Lung (tissue), 12 donors: ENCODE results near the gene DLG2. TPM values are rescaled to one million over a fixed set of nuclear protein-coding genes. Genes with fewer than 3 reads are reported as not detected.

Source experiments
- ATAC-seq: fragments of 200-7000 bp; cut with Tn5 transposase; one replicate; pipeline ENCODE4 v1.9.1; 2020; ENCODE audit warnings: moderate number of reproducible peaks; ENCODE audit not compliant: insufficient read depth, low FRiP score
- DNase-seq, 3 donors: peaks; one replicate each; pipeline ENCODE4 v3.0.0-alpha.2; 2013 to 2017
- H3K27ac ChIP-seq, 2 donors: one replicate each; pipeline ENCODE4 v1.5.1; 2013; ENCODE audit warnings: mild to moderate bottlenecking in 2 of 2, moderate library complexity in 2 of 2, control low read depth in 1 of 2, inconsistent platforms in 1 of 2, low read depth in 1 of 2, low read length in 1 of 2
- H3K27me3 ChIP-seq, 3 donors: one replicate each; pipeline ENCODE4 v1.5.1; 2013; ENCODE audit warnings: low read length in 2 of 3; ENCODE audit not compliant: control insufficient read depth in 3 of 3, insufficient read depth in 3 of 3
- H3K36me3 ChIP-seq, 4 donors: one replicate each; pipeline ENCODE4 v1.5.1; 2013; ENCODE audit warnings: low read length in 4 of 4, mild to moderate bottlenecking in 1 of 4, moderate library complexity in 1 of 4; ENCODE audit not compliant: control insufficient read depth in 4 of 4, insufficient read depth in 4 of 4
- H3K4me1 ChIP-seq, 5 donors: one replicate each; pipeline ENCODE4 v1.5.1; 2013; ENCODE audit warnings: low read length in 5 of 5, mild to moderate bottlenecking in 2 of 5, moderate library complexity in 1 of 5; ENCODE audit not compliant: control insufficient read depth in 5 of 5, insufficient read depth in 5 of 5
- H3K4me3 ChIP-seq: one replicate; pipeline ENCODE4 v1.5.1; 2013; ENCODE audit warnings: mild to moderate bottlenecking, control low read depth, moderate library complexity
- H3K9ac ChIP-seq, 2 donors: one replicate each; pipeline ENCODE4 v1.5.1; 2013; ENCODE audit warnings: low read length in 2 of 2, control low read depth in 1 of 2; ENCODE audit not compliant: insufficient read depth in 1 of 2
- H3K9me3 ChIP-seq, 4 donors: one replicate each; pipeline ENCODE4 v1.5.1; 2013; ENCODE audit warnings: low read length in 3 of 4, mild to moderate bottlenecking in 1 of 4, moderate library complexity in 1 of 4; ENCODE audit not compliant: control insufficient read depth in 4 of 4, insufficient read depth in 3 of 4
- CTCF ChIP-seq: IDR thresholded peaks from 2 replicates; pipeline ENCODE4 v1.5.1; 2012; ENCODE audit warnings: mild to moderate bottlenecking; ENCODE audit errors: control extremely low read depth, extremely low read depth
- WGBS, 2 donors: extraction: QIAGEN DNeasy Blood & Tissue Kit; methylation state at CpG; one replicate each; pipeline ENCODE4 v1.1.7; 2013; 5-methylcytosine and 5-hydroxymethylcytosine counted together
- polyA plus RNA-seq, 2 donors: library from polyadenylated mRNA; stranded (reverse); fragments of 200-250 nt; gene quantifications; one replicate each; pipeline ENCODE4 v1.2.1, GENCODE V29; 2013
- total RNA-seq, 2 donors: library from RNA; depleted of rRNA in 1 of 2; stranded (reverse); fragments of >200 nt in 1 of 2; gene quantifications; one replicate each; pipeline ENCODE4 v1.2.1, GENCODE V29; 2014 to 2021
- donor health status: control.
- donor health status: control.
- donor health status: Bipolar disorder and iron deficiency.
- donor health status: healthy.
- donor health status: DM: yes; HTN: yes; CAD: no.

The DLG2 gene
- total and polyA plus RNA-seq, 4 donors = 0.32 to 24.1 (median 5.4) TPM

GRCh38 chr11:85170184-85170583, 457.0 kb downstream of the DLG2 start:
- Histone ChIP-seq H3K27me3 (no peaks in the 10 kb centered on the region), H3K9ac (no peak overlapping the region), H3K9me3 (peaks cover 0 to 7% (median under 1%) of the 10 kb centered on the region in 4 donors), H3K36me3 (no peaks in the 10 kb centered on the region), H3K27ac (no peak overlapping the region), H3K4me1 (peaks cover 0 to 1% (median 0%) of the 10 kb centered on the region in 5 donors), H3K4me3 (no peak overlapping the region)
- WGBS, 2 donors = 73 to 82% methylated on average over 1 of the region's 1 CpG
- DNase-seq = no peak
- ATAC-seq = no peak
- TF ChIP-seq CTCF = no peak

- Histone ChIP-seq H3K9ac (no peak overlapping the region), H3K4me1 (peaks cover 0 to 3% (median 0%) of the 10 kb centered on the region in 5 donors), H3K9me3 (peaks cover 0 to 2% (median 0%) of the 10 kb centered on the region in 4 donors), H3K27me3 (no peaks in the 10 kb centered on the region), H3K4me3 (no peak overlapping the region), H3K36me3 (no peaks in the 10 kb centered on the region), H3K27ac (no peak overlapping the region)
- WGBS, 2 donors = 68 to 86% methylated on average over 1 of the region's 1 CpG
- ATAC-seq (no peak), DNase-seq (no peak)
- no peak for TF ChIP-seq CTCF
Observed at GRCh38 chr11:85167471-85167870, 459.7 kb downstream of the DLG2 start.

GRCh38 chr11:85167038-85167437, 460.1 kb downstream of the DLG2 start:
- peaks cover 0 to 3% (median 0%) of the 10 kb centered on the region in 5 donors for H3K4me1 ChIP-seq
- no peak overlapping the region for H3K27ac ChIP-seq
- no peak for TF ChIP-seq CTCF
- H3K27me3 ChIP-seq = no peaks in the 10 kb centered on the region
- no peak for ATAC-seq
- DNase-seq = no peak
- H3K4me3 ChIP-seq = no peak overlapping the region
- H3K9ac ChIP-seq = no peak overlapping the region
- peaks cover 0 to 2% (median 0%) of the 10 kb centered on the region in 4 donors for H3K9me3 ChIP-seq
- 85 to 87% methylated on average over 1 of the region's 1 CpG for WGBS, 2 donors
- no peaks in the 10 kb centered on the region for H3K36me3 ChIP-seq

GRCh38 chr11:85165819-85166218, 461.3 kb downstream of the DLG2 start:
- H3K4me3 ChIP-seq = no peak overlapping the region
- no peak overlapping the region for H3K9ac ChIP-seq
- peaks cover 0 to 2% (median 0%) of the 10 kb centered on the region in 4 donors for H3K9me3 ChIP-seq
- WGBS, 2 donors = 73 to 81% methylated on average over 2 of the region's 2 CpGs
- no peak overlapping the region for H3K27ac ChIP-seq
- H3K4me1 ChIP-seq = peaks cover 0 to 3% (median 0%) of the 10 kb centered on the region in 5 donors
- TF ChIP-seq CTCF = no peak
- ATAC-seq = no peak
- H3K27me3 ChIP-seq = no peaks in the 10 kb centered on the region
- no peaks in the 10 kb centered on the region for H3K36me3 ChIP-seq
- no peak for DNase-seq
